ENCODE data around the gene ARFGEF3.

DNA sequence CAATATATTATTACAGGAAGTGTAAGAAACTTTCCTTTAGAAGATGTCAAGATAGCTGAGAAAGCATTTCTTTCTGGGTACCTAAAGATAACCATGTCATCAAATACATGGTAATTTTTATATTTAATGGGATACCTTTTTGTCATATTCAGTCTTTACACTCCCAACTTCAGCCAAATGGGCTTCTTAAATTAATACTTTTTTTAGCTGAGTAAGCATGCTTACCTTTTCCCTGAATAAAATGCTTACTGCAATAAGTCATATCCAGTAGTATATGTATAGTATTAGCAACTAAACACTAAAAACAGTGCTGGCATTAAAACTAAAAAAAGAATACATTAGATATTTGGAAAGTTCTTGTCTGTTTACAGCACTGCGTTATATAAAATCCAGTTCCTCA is 74.0 kb downstream of the ARFGEF3 start:
- no peak for TF ChIP-seq CTCF (IDR thresholded peaks at IDR 0.05)
- TF ChIP-seq EZH2 (IDR thresholded peaks at IDR 0.05; ENCODE audit: borderline replicate concordance, insufficient read depth, low read depth, low read length, poor library complexity, severe bottlenecking) = no peak
